GM12878 (cell line): ENCODE measurements around the gene RFWD3. TPM values are rescaled to one million over a fixed set of nuclear protein-coding genes. Genes with fewer than 3 reads are reported as not detected.

Experiments used
- ATAC-seq: fragments of 200-7000 bp; cut with Tn5 transposase; 3 replicates; pipeline ENCODE4 v1.9.1; 2020; ENCODE audit warnings: mild to moderate bottlenecking, moderate library complexity
- BruUV-seq: library from RNA; stranded (reverse); fragments of 400-500 nt; replicated peaks from 2 replicates; lab custom pipeline; 2021; lab: Mats Ljungman, UMichigan
- CTCF ChIA-PET: fragments of 300-600 bp; sonication (Branson Sonifier 250); formaldehyde crosslinking; extraction: SDS; loops from one replicate; lab custom pipeline; 2021; ENCODE audit warnings: inconsistent platforms; lab: Yijun Ruan, JAX
- POLR2A ChIA-PET: fragments of 350-600 bp; formaldehyde crosslinking; extraction: SDS; loops from one replicate; lab custom pipeline; 2021; ENCODE audit warnings: inconsistent platforms; lab: Charles Lee
- RAD21 ChIA-PET: fragments of 300-600 bp; sonication (Branson Sonifier 250); formaldehyde crosslinking; loops from one replicate; lab custom pipeline; 2023; ENCODE audit warnings: antibody characterized with exemption; ENCODE audit not compliant: unreplicated experiment; lab: Charles Lee
- SMC1A ChIA-PET: fragments of 300-600 bp; sonication (Branson Sonifier 250); formaldehyde crosslinking; loops from one replicate; lab custom pipeline; 2023; ENCODE audit not compliant: unreplicated experiment, uncharacterized antibody; lab: Charles Lee
- DNase-seq: peaks from one replicate; pipeline ENCODE4 v3.0.0-alpha.2; 2011; ENCODE audit warnings: low read depth, low spot score
- FAIRE-seq: peaks from 3 replicates; lab custom pipeline; 2011; peaks lifted over from hg19 to GRCh38; lab: Jason Lieb, UNC
- H2AFZ ChIP-seq: 2 replicates; pipeline ENCODE4 v1.6.0; 2011; ENCODE audit warnings: low read depth, low read length, control low read depth; ENCODE audit not compliant: control insufficient read depth
- H3K27ac ChIP-seq: 2 replicates; pipeline ENCODE4 v1.5.1; 2011; ENCODE audit warnings: control low read depth; ENCODE audit not compliant: control insufficient read depth, insufficient read depth
- H3K27me3 ChIP-seq, 2 experiments: replicated peaks in 1 of 2; 2 replicates each; pipeline versions ENCODE4 v1.6.0 to v1.6.1; 2011; ENCODE audit warnings: low read length in 1 of 2; ENCODE audit not compliant: control insufficient read depth in 2 of 2, insufficient read depth in 2 of 2
- H3K36me3 ChIP-seq, 2 experiments: 2 replicates each; pipeline ENCODE4 v1.5.1; 2011; ENCODE audit warnings: low read length in 1 of 2; ENCODE audit not compliant: control insufficient read depth in 2 of 2, insufficient read depth in 2 of 2
- H3K4me1 ChIP-seq: 2 replicates; pipeline ENCODE4 v1.6.1; 2011; ENCODE audit warnings: mild to moderate bottlenecking, low read length, moderate library complexity, mixed read lengths; ENCODE audit not compliant: control insufficient read depth, insufficient read depth
- H3K4me2 ChIP-seq: 2 replicates; pipeline ENCODE4 v1.6.0; 2011; ENCODE audit warnings: control low read depth; ENCODE audit not compliant: control insufficient read depth, insufficient read depth
- H3K4me3 ChIP-seq: fragments of 200-600 bp; sonication (generic); 2 replicates; pipeline ENCODE4 v1.5.1; 2016
- H3K79me2 ChIP-seq: 2 replicates; pipeline ENCODE4 v1.6.0; 2011; ENCODE audit warnings: low read length; ENCODE audit not compliant: control insufficient read depth, insufficient read depth
- H3K9ac ChIP-seq: 2 replicates; pipeline ENCODE4 v1.8.0; 2011; ENCODE audit warnings: low read length, control low read depth, mixed read lengths; ENCODE audit not compliant: control insufficient read depth, insufficient read depth
- H3K9me3 ChIP-seq: replicated peaks from 3 replicates; pipeline ENCODE4 v1.5.1; 2011; ENCODE audit warnings: mild to moderate bottlenecking, low read length; ENCODE audit not compliant: control insufficient read depth, insufficient read depth
- H4K20me1 ChIP-seq: 2 replicates; pipeline ENCODE4 v1.6.0; 2011; ENCODE audit not compliant: control insufficient read depth, insufficient read depth
- BCLAF1 ChIP-seq: fragments of 450-650 bp; IDR thresholded peaks from 2 replicates; pipeline ENCODE4 v1.6.1; 2017; ENCODE audit warnings: antibody characterized with exemption, mild to moderate bottlenecking, moderate library complexity
- CBFB ChIP-seq: IDR thresholded peaks from 2 replicates; pipeline ENCODE4 v1.6.1; 2016; ENCODE audit warnings: antibody characterized with exemption, low read depth
- CBX3 ChIP-seq: fragments of 200-600 bp; sonication (generic); IDR thresholded peaks from 2 replicates; pipeline ENCODE4 v1.6.1; 2016; ENCODE audit warnings: low read depth, borderline replicate concordance
- ETV6 ChIP-seq, 2 experiments: fragments of 450-650 bp in 1 of 2; IDR thresholded peaks in 1 of 2; conservative IDR thresholded peaks in 1 of 2; 2 replicates each; pipeline ENCODE4 v1.6.1; 2014; ENCODE audit warnings: antibody characterized with exemption in 1 of 2, borderline replicate concordance in 1 of 2, low read depth in 1 of 2, mild to moderate bottlenecking in 1 of 2, moderate library complexity in 1 of 2
- HCFC1 ChIP-seq: fragments of 150-350 bp; IDR thresholded peaks from 2 replicates; pipeline ENCODE4 v1.6.1; 2014; ENCODE audit warnings: low read length
- IKZF2 ChIP-seq, 2 experiments: fragments of 450-650 bp; IDR thresholded peaks; 2 replicates each; pipeline ENCODE4 v1.6.1; 2017; ENCODE audit warnings: mild to moderate bottlenecking in 2 of 2, moderate library complexity in 2 of 2
- MTA2 ChIP-seq: fragments of 450-650 bp; IDR thresholded peaks from 2 replicates; pipeline ENCODE4 v1.6.1; 2016; ENCODE audit warnings: low read depth, mild to moderate bottlenecking, moderate library complexity
- RELB ChIP-seq: fragments of 450-650 bp; IDR thresholded peaks from 2 replicates; pipeline ENCODE4 v1.6.1; 2017; ENCODE audit warnings: low read depth, mild to moderate bottlenecking, moderate library complexity
- RUNX3 ChIP-seq: IDR thresholded peaks from 2 replicates; pipeline ENCODE4 v1.6.1; 2012; ENCODE audit warnings: low read length, inconsistent platforms
- SP1 ChIP-seq: IDR thresholded peaks from one replicate; pipeline ENCODE4 v1.6.1; 2011; ENCODE audit warnings: low read depth, low read length
- WRNIP1 ChIP-seq: IDR thresholded peaks from 2 replicates; pipeline ENCODE4 v1.6.1; 2011; ENCODE audit warnings: low read depth, low read length, improper control_type of control experiment, borderline replicate concordance
- ZBTB40 ChIP-seq: fragments of 450-650 bp; IDR thresholded peaks from 2 replicates; pipeline ENCODE4 v1.6.1; 2016; ENCODE audit warnings: mild to moderate bottlenecking, moderate library complexity, borderline replicate concordance
- ZNF217 ChIP-seq: fragments of 450-650 bp; IDR thresholded peaks from 2 replicates; pipeline ENCODE4 v1.6.1; 2017; ENCODE audit warnings: antibody characterized with exemption, mild to moderate bottlenecking
- WGBS: methylation state at CpG from one replicate; pipeline ENCODE4 v1.1.6; 2016; ENCODE audit warnings: low lambda C conversion rate; ENCODE audit not compliant: insufficient replicate concordance, insufficient coverage; ENCODE audit errors: missing lambda C conversion rate; 5-methylcytosine and 5-hydroxymethylcytosine counted together
- in situ Hi-C: fragments of 300-500 bp; cut with MboI; formaldehyde crosslinking; loops from 9 replicates; pipeline ENCODE4 v1.14.3; 2018; ENCODE audit warnings: mixed read lengths
- intact Hi-C: fragments of 100-400 bp; cut with micrococcal nuclease; formaldehyde crosslinking; loops from one replicate; pipeline ENCODE4 v1.14.2; 2022; ENCODE audit not compliant: unreplicated experiment
- polyA plus RNA-seq, 11 experiments: library from polyadenylated mRNA; depleted of rRNA in 4 of 11; unstranded in 6 of 11; stranded (reverse) in 5 of 11; fragments of >200 nt; fragmentation: Nextera tagmentation in 4 of 11; fragmentation: Illumina TruSeq in 1 of 11; extraction: Ambion mirVana in 4 of 11; extraction: Trizol in 1 of 11; gene quantifications; 1 replicate in 1 of 11; 2 replicates in 10 of 11; pipeline versions ENCODE4 v1.2.1 to v1.2.3, GENCODE V29; 2011 to 2016; ENCODE audit warnings: inconsistent platforms in 2 of 11, missing spikeins in 2 of 11, low read depth in 1 of 11
- total RNA-seq, 4 experiments: library from RNA; depleted of rRNA in 3 of 4; stranded (reverse); fragments of >200 nt in 3 of 4; fragmentation: Illumina TruSeq in 1 of 4; extraction: Trizol in 1 of 4; gene quantifications; 2 replicates each; pipeline versions ENCODE4 v1.2.1 to v1.2.3, GENCODE V29; 2013 to 2021

RFWD3 gene
- total and polyA plus RNA-seq, 10 of the 15 experiments (the other 5 are each of a cell fraction or from before 2014, with no cell fraction given), result 10.7 to 78.5 (median 51.2) TPM

GRCh38 chr16:74582970-74583369 is 83.7 kb downstream of the RFWD3 start:
- no peak overlapping the region for H3K4me3 ChIP-seq
- ATAC-seq (no peak), DNase-seq (no peak), FAIRE-seq (no peak)
- H3K4me1 ChIP-seq, result peaks cover 22% of the 10 kb centered on the region
- no peak overlapping the region for H2AFZ ChIP-seq
- BruUV-seq, result no TSS peak
- H3K4me2 ChIP-seq, result no peak overlapping the region
- intact Hi-C loops (no loop called here), in situ Hi-C loops (no loop called here)
- WGBS, result 100% methylated on average over 1 of the region's 1 CpG
- no peak overlapping the region; the same call in 1 of the 2 replicates for H3K27ac ChIP-seq
- no peaks in the 10 kb centered on the region for H4K20me1 ChIP-seq
- H3K9me3 ChIP-seq, result no peaks in the 10 kb centered on the region
- SMC1A ChIA-PET, result interaction anchor here (1.2 kb wide), 2 partner anchors 11 to 24 kb away, joined by 3 to 5 read pairs; partner anchors contain the start of gene GLG1
- no peak overlapping the region for H3K9ac ChIP-seq
- peaks cover 67% of the 10 kb centered on the region for H3K79me2 ChIP-seq
- CTCF ChIA-PET, result no interaction called here
- H3K36me3 ChIP-seq, result no peaks in the 10 kb centered on the region
- POLR2A ChIA-PET, result interaction anchor here (0.5 to 2.8 kb wide), 4 partner anchors 23 to 833 kb away, joined by 3 to 10 read pairs (median 8); partner anchors contain the start of gene GLG1
- no peak for TF ChIP-seq ZNF217
- TF ChIP-seq WRNIP1, result no peak
- no peak for TF ChIP-seq HCFC1
- no peak for TF ChIP-seq ETV6 (conservative IDR thresholded peaks at IDR 0.05 in 1 of 2, IDR thresholded peaks at IDR 0.05 in 1 of 2; ENCODE audit: borderline replicate concordance in 1 of 2, low read depth in 1 of 2)
- no peak for TF ChIP-seq MTA2
- no peak for TF ChIP-seq CBX3
- TF ChIP-seq RUNX3, result no peak
- TF ChIP-seq BCLAF1, result no peak
- TF ChIP-seq IKZF2 (IDR thresholded peaks at IDR 0.05), result no peak
- TF ChIP-seq SP1, result no peak
- TF ChIP-seq ZBTB40, result no peak
- TF ChIP-seq CBFB, result no peak
- no peak for TF ChIP-seq RELB
- TF ChIP-seq, all 136 proteins: peak for 0
- H3K27me3 ChIP-seq, result no peaks in the 10 kb centered on the region
- RAD21 ChIA-PET, result interaction anchor here (0.5 kb wide), 1 partner anchor 303 kb away, joined by 3 read pairs; no protein-coding TSS in a partner anchor
